ENCODE data around the gene C19orf73. TPM values are rescaled to one million over a fixed set of nuclear protein-coding genes. Genes with fewer than 3 reads are reported as not detected.

C19orf73 gene
- total and polyA plus RNA-seq, 9 of the 15 experiments (the other 6 are each of a cell fraction or from before 2014, with no cell fraction given), result 0.08 to 7.4 (median 1.4) TPM

DNA sequence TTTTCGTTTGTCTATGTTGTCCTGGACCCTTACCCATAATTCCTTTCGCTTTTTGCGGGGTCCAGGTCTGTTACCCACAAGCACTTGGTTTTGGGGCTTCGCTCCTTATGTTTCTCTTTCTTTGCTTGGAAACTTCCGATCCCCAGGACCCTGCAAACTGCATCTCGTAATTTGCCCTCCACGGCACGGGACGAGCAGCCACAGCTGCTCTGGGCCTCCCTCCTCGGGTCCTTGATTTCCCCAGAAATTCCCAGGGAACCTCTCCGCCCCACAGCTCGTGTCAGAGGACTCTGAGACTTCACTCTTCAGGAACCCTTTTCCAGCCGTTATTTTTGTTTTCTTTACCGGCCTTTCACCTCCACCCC lies 33.1 kb downstream of the C19orf73 start:
- no peak for DNase-seq (ENCODE audit: extremely low read depth in 1 of 4, low spot score in 3 of 4)
- Histone ChIP-seq H3K27ac (ENCODE audit: extremely low read depth, low read depth, low read length) (peak overlapping the region; percentile 94), H4K20me1 (replicated peaks; ENCODE audit: control insufficient read depth, insufficient read depth, low read length) (peaks cover 26% of the 10 kb centered on the region), H3K9ac (ENCODE audit: insufficient read depth in 1 of 2, low read depth in 2 of 2, low read length in 2 of 2) (peak overlapping the region; percentile 94 to 98), H3K36me3 (ENCODE audit: control insufficient read depth, insufficient read depth, low read length) (peaks cover 40% of the 10 kb centered on the region), H3K27me3 (ENCODE audit: control insufficient read depth in 2 of 2, insufficient read depth in 2 of 2, low read length in 2 of 2) (no peaks in the 10 kb centered on the region), H3K79me2 (ENCODE audit: control insufficient read depth, insufficient read depth, low read length) (peaks cover 57% of the 10 kb centered on the region), H2AFZ (ENCODE audit: low read depth, low read length) (peak overlapping the region; percentile 89), H3K9me3 (replicated peaks; ENCODE audit: control insufficient read depth, insufficient read depth, low read depth, low read length) (no peaks in the 10 kb centered on the region), H3K4me2 (ENCODE audit: insufficient read depth, low read length) (peak overlapping the region; percentile 92), H3K4me1 (replicated peaks in 1 of 2; ENCODE audit: control insufficient read depth in 2 of 2, insufficient read depth in 2 of 2, low read length in 2 of 2) (peaks cover 13 to 38% of the 10 kb centered on the region in 2 experiments; a peak in 4 of 5 replicates), H3K9me1 (ENCODE audit: control insufficient read depth, insufficient read depth, low read length) (no peaks in the 10 kb centered on the region), H3K4me3 (peak overlapping the region; percentile 77)
- in situ Hi-C loops (cut with MboI) (no loop called here), intact Hi-C loops (cut with micrococcal nuclease) (no loop called here)
- no TSS peak for BruUV-seq (replicated peaks)
- no peak for ATAC-seq
- ChIA-PET POLR2A (interaction anchor here (0.6 to 2.1 kb wide), 3 partner anchors 10 to 26 kb away, joined by 3 to 9 read pairs (median 6); no protein-coding TSS in a partner anchor), CTCF (ENCODE audit: low intra/inter-chr PET ratio) (no interaction called here)
- no peak for FAIRE-seq
- WGBS (ENCODE audit: insufficient coverage, low coverage, missing lambda C conversion rate), result 0% methylated on average over 13 of the region's 14 CpGs
- no peak for TF ChIP-seq RNF2 (IDR thresholded peaks at IDR 0.05)
- TF ChIP-seq FIP1L1 (IDR thresholded peaks at IDR 0.05; ENCODE audit: low read depth, low read length, poor library complexity, severe bottlenecking), result no peak
- TF ChIP-seq, protein P1, sequence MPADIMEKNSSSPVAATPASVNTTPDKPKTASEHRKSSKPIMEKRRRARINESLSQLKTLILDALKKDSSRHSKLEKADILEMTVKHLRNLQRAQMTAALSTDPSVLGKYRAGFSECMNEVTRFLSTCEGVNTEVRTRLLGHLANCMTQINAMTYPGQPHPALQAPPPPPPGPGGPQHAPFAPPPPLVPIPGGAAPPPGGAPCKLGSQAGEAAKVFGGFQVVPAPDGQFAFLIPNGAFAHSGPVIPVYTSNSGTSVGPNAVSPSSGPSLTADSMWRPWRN (IDR thresholded peaks at IDR 0.05; ENCODE audit: low read depth), result no peak
- no peak for TF ChIP-seq ZBTB8A (IDR thresholded peaks at IDR 0.05; ENCODE audit: partially characterized antibody)
- TF ChIP-seq, protein P2, sequence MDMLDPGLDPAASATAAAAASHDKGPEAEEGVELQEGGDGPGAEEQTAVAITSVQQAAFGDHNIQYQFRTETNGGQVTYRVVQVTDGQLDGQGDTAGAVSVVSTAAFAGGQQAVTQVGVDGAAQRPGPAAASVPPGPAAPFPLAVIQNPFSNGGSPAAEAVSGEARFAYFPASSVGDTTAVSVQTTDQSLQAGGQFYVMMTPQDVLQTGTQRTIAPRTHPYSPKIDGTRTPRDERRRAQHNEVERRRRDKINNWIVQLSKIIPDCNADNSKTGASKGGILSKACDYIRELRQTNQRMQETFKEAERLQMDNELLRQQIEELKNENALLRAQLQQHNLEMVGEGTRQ (CRISPR knock-in tag; IDR thresholded peaks at IDR 0.05), result no peak
- TF ChIP-seq SIN3A (IDR thresholded peaks at IDR 0.05; ENCODE audit: borderline replicate concordance in 2 of 2, control insufficient read depth in 1 of 2, low read depth in 2 of 2, low read length in 2 of 2), result 0 out of 4 replicates have a peak, but pooled peaks of 1 of the 2 experiments have one; percentile 8
- TF ChIP-seq ZBTB1 (CRISPR knock-in tag; IDR thresholded peaks at IDR 0.05; ENCODE audit: borderline replicate concordance, low read depth), result peak; percentile 30; the same call in 1 of the 2 replicates
- TF ChIP-seq L3MBTL2 (IDR thresholded peaks at IDR 0.05), result no peak
- TF ChIP-seq, protein P3, sequence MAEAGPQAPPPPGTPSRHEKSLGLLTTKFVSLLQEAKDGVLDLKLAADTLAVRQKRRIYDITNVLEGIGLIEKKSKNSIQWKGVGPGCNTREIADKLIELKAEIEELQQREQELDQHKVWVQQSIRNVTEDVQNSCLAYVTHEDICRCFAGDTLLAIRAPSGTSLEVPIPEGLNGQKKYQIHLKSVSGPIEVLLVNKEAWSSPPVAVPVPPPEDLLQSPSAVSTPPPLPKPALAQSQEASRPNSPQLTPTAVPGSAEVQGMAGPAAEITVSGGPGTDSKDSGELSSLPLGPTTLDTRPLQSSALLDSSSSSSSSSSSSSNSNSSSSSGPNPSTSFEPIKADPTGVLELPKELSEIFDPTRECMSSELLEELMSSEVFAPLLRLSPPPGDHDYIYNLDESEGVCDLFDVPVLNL (CRISPR knock-in tag; IDR thresholded peaks at IDR 0.05; ENCODE audit: low read depth), result no peak
- no peak for TF ChIP-seq SIN3B (IDR thresholded peaks at IDR 0.05; ENCODE audit: low read depth)

All from K562 (cell line).